ENCODE data around the gene LGR4. TPM values are rescaled to one million over a fixed set of nuclear protein-coding genes. Genes with fewer than 3 reads are reported as not detected.
A peak's percentile ranks its signal among the peaks of the same experiment; 100 is the strongest.

The LGR4 gene
- total RNA-seq, 1 experiment from 2014 or later, result 33.4 TPM

DNA sequence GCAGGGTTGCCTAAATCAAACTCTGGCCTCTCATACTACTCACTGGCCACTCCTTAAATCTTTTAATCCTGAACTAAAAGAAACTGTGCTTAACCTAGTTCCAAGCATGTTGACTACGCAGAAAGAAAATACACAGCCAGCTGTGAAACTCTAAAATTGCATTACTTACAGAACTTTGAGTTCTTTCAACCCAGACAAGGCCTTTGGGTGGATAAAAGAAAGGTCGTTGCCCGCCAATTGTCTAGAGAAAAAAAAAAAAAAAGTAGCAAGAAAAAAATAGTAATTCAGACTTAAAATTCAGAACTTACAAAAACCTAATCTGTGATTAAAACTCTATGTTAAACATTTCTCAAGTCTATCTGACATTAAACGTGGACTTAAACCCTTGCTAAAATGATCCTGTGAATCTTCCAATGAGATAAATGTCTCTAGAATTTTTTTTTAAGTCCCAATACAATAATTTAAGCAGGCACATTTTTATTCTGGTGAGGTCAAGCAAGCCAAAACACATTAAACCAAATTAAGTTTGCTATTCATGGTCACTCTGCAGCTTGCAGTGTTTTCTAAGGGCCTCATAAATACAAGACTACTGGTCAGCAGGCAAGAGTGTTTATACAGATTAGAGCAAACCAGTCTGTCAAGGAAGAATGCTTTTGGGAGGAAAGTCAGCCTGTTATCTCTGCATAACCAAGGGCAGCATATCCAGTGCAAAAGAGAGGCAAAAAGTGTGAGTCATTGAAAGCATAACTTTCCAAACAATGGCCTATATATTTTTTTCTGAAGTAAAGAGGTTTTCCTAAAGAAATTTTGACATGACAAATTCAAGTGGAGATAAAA, 80.1 kb downstream of the LGR4 start:
- Histone ChIP-seq H3K4me1 (replicated peaks; ENCODE audit: insufficient read depth) (peaks cover 75% of the 10 kb centered on the region), H3K27me3 (ENCODE audit: insufficient read depth, low read depth) (no peaks in the 10 kb centered on the region), H3K27ac (peak overlapping the region; percentile 66), H2AFZ (no peak overlapping the region), H3F3A (ENCODE audit: insufficient read depth, low read depth) (peaks cover 50% of the 10 kb centered on the region), H3K36me3 (ENCODE audit: low read depth) (no peaks in the 10 kb centered on the region; the same call in 1 of the 2 replicates), H3K4me3 (no peak overlapping the region; the same call in 1 of the 2 replicates), H3K4me2 (peak overlapping the region; percentile 56), H4K20me1 (ENCODE audit: insufficient read depth) (no peaks in the 10 kb centered on the region), H3K79me2 (ENCODE audit: low read depth) (peaks cover 41% of the 10 kb centered on the region), H3K9me3 (ENCODE audit: insufficient read depth, low read depth) (no peaks in the 10 kb centered on the region), H3K9me2 (ENCODE audit: insufficient read depth) (no peaks in the 10 kb centered on the region)
- POLR2A ChIA-PET (ENCODE audit: unreplicated experiment), result interaction anchor here (0.6 kb wide), 1 partner anchor 80 kb away, joined by 17 read pairs; the partner anchor contains the start of gene LGR4
- BruUV-seq (replicated peaks), result no TSS peak
- TF ChIP-seq, protein P1, sequence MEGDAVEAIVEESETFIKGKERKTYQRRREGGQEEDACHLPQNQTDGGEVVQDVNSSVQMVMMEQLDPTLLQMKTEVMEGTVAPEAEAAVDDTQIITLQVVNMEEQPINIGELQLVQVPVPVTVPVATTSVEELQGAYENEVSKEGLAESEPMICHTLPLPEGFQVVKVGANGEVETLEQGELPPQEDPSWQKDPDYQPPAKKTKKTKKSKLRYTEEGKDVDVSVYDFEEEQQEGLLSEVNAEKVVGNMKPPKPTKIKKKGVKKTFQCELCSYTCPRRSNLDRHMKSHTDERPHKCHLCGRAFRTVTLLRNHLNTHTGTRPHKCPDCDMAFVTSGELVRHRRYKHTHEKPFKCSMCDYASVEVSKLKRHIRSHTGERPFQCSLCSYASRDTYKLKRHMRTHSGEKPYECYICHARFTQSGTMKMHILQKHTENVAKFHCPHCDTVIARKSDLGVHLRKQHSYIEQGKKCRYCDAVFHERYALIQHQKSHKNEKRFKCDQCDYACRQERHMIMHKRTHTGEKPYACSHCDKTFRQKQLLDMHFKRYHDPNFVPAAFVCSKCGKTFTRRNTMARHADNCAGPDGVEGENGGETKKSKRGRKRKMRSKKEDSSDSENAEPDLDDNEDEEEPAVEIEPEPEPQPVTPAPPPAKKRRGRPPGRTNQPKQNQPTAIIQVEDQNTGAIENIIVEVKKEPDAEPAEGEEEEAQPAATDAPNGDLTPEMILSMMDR (conservative IDR thresholded peaks at IDR 0.05), result no peak
- TF ChIP-seq EZH2 (IDR thresholded peaks at IDR 0.05; ENCODE audit: low read depth), result no peak
- DNase-seq, result peak; percentile 25 to 88
- intact Hi-C loops (cut with micrococcal nuclease; ENCODE audit: unreplicated experiment), result loop anchor here (1.0 to 10.0 kb wide), 2 partner anchors 72 to 178 kb away; no protein-coding TSS in a partner anchor
- CTCF ChIA-PET, result no interaction called here

DNA sequence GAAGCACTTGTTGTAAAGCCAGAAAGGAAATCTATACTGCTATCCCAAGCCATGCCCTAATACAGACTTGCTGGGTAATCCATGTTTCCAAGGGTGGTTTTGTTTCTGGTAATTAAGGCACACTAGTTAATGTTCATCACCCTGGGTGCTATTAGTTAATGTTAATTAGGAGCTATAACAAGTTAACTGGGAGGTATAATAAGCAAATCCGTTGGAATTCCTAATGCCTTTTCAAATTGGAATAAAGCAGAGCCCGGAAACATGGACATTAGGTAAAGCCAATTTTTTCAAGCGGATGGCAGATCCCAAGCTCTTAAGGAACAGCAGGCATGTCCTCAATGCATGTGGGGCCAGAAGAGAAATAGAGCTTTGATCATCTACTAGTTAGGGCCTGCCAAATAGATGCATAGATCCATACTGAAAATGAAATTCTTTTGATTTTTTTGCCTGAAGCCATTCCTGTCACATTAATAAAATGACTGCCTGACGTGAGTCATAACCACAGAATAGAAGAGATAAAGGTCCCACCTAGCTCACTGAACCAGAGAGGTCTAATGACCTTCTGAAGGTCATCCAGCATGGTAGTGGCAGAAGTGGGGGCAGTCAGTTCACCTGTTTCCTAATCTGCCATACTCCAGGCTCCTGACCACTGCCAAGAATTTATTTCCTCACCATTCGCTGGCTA, 81.1 kb downstream of the LGR4 start:
- Histone ChIP-seq H3K4me3 (no peak overlapping the region), H3K79me2 (ENCODE audit: low read depth) (peaks cover 41% of the 10 kb centered on the region), H3K27ac (peak overlapping the region; percentile 66; the same call in 1 of the 2 replicates), H3K4me1 (replicated peaks; ENCODE audit: insufficient read depth) (peaks cover 65% of the 10 kb centered on the region), H3K4me2 (peak overlapping the region; percentile 56), H3K9me3 (ENCODE audit: insufficient read depth, low read depth) (no peaks in the 10 kb centered on the region), H4K20me1 (ENCODE audit: insufficient read depth) (no peaks in the 10 kb centered on the region), H3K36me3 (ENCODE audit: low read depth) (no peaks in the 10 kb centered on the region; the same call in 1 of the 2 replicates), H3F3A (ENCODE audit: insufficient read depth, low read depth) (peaks cover 42% of the 10 kb centered on the region), H3K9me2 (ENCODE audit: insufficient read depth) (no peaks in the 10 kb centered on the region), H3K27me3 (ENCODE audit: insufficient read depth, low read depth) (no peaks in the 10 kb centered on the region), H2AFZ (no peak overlapping the region)
- POLR2A ChIA-PET (ENCODE audit: unreplicated experiment), result no interaction called here
- no TSS peak for BruUV-seq (replicated peaks)
- no peak for TF ChIP-seq EZH2 (IDR thresholded peaks at IDR 0.05; ENCODE audit: low read depth)
- TF ChIP-seq, protein P1 (conservative IDR thresholded peaks at IDR 0.05), result no peak
- intact Hi-C loops (cut with micrococcal nuclease; ENCODE audit: unreplicated experiment), result loop anchor here (10.0 kb wide), 1 partner anchor 177 kb away; no protein-coding TSS in a partner anchor
- peak in 1 of 2 experiments; percentile 67 for DNase-seq
- CTCF ChIA-PET, result no interaction called here

Measured in PC-9 (cell line).